H1 (cell line): ENCODE measurements around the gene TTLL7. TPM values are rescaled to one million over a fixed set of nuclear protein-coding genes. Genes with fewer than 3 reads are reported as not detected.

Experiments
- CTCF ChIA-PET: fragments of 300-600 bp; sonication (Branson Sonifier 250); formaldehyde crosslinking; loops from one replicate; lab custom pipeline; 2021; ENCODE audit not compliant: partially characterized antibody; lab: Charles Lee
- POLR2A ChIA-PET: fragments of 300-600 bp; sonication (Branson Sonifier 250); formaldehyde crosslinking; loops from one replicate; lab custom pipeline; 2021; ENCODE audit warnings: inconsistent platforms; ENCODE audit not compliant: partially characterized antibody; lab: Charles Lee
- DNase-seq, 2 experiments: peaks; one replicate each; pipeline versions ENCODE4 v3.0.0 to v3.0.0-alpha.2; 2010 to 2022; ENCODE audit warnings: low spot score in 2 of 2, low read depth in 1 of 2, mixed read lengths in 1 of 2
- FAIRE-seq: peaks from 2 replicates; lab custom pipeline; 2011; peaks lifted over from hg19 to GRCh38; lab: Jason Lieb, UNC
- H2AFZ ChIP-seq: 2 replicates; pipeline ENCODE4 v1.8.1; 2012; ENCODE audit warnings: low read length, inconsistent platforms
- H2AK5ac ChIP-seq: 2 replicates; pipeline ENCODE4 v1.6.1; 2013; ENCODE audit warnings: low read depth, low read length
- H2BK120ac ChIP-seq: replicated peaks from 2 replicates; pipeline ENCODE3; 2013; ENCODE audit warnings: low read depth, low read length, inconsistent platforms
- H2BK12ac ChIP-seq: 2 replicates; pipeline ENCODE4 v1.6.1; 2013; ENCODE audit warnings: low read depth, low read length
- H2BK15ac ChIP-seq: 2 replicates; pipeline ENCODE4 v1.6.1; 2013; ENCODE audit warnings: low read length
- H2BK20ac ChIP-seq: 2 replicates; pipeline ENCODE4 v1.6.1; 2013; ENCODE audit warnings: low read length
- H2BK5ac ChIP-seq: 2 replicates; pipeline ENCODE4 v1.6.1; 2013; ENCODE audit warnings: low read depth, low read length
- H3K14ac ChIP-seq: 2 replicates; pipeline ENCODE4 v1.6.1; 2013; ENCODE audit warnings: inconsistent platforms; ENCODE audit not compliant: insufficient read length
- H3K18ac ChIP-seq: 2 replicates; pipeline ENCODE4 v1.6.1; 2013; ENCODE audit warnings: low read length; ENCODE audit errors: extremely low read depth
- H3K23ac ChIP-seq: 2 replicates; pipeline ENCODE4 v1.6.1; 2013; ENCODE audit warnings: inconsistent platforms; ENCODE audit not compliant: insufficient read length
- H3K23me2 ChIP-seq: 2 replicates; pipeline ENCODE4 v1.6.1; 2013; ENCODE audit warnings: low read depth, low read length
- H3K27ac ChIP-seq: 2 replicates; pipeline ENCODE4 v1.6.1; 2011; ENCODE audit warnings: low read depth, low read length, inconsistent platforms
- H3K27me3 ChIP-seq, 4 experiments: replicated peaks in 1 of 4; 1 replicate in 1 of 4; 2 replicates in 3 of 4; pipeline versions ENCODE4 v1.6.1 to v1.8.1; 2011 to 2013; ENCODE audit warnings: low read length in 3 of 4, mild to moderate bottlenecking in 3 of 4, inconsistent platforms in 2 of 4, mixed read lengths in 2 of 4, moderate library complexity in 1 of 4; ENCODE audit not compliant: control insufficient read depth in 3 of 4, insufficient read depth in 3 of 4; ENCODE audit errors: extremely low read depth in 1 of 4
- H3K36me3 ChIP-seq, 4 experiments: 2 replicates each; pipeline versions ENCODE4 v1.6.1 to v1.8.1; 2011 to 2013; ENCODE audit warnings: mild to moderate bottlenecking in 4 of 4, low read length in 3 of 4, moderate library complexity in 2 of 4, control low read depth in 1 of 4, inconsistent platforms in 1 of 4; ENCODE audit not compliant: insufficient read depth in 4 of 4, control insufficient read depth in 2 of 4
- H3K4ac ChIP-seq: replicated peaks from 2 replicates; pipeline ENCODE3; 2013; ENCODE audit warnings: low read length, low read depth, mixed read lengths, inconsistent platforms; ENCODE audit not compliant: insufficient read length
- H3K4me1 ChIP-seq, 4 experiments: replicated peaks in 1 of 4; 1 replicate in 1 of 4; 2 replicates in 3 of 4; pipeline versions ENCODE4 v1.6.1 to v1.8.1; 2011 to 2013; ENCODE audit warnings: low read length in 3 of 4, inconsistent platforms in 2 of 4, mixed read lengths in 1 of 4; ENCODE audit not compliant: insufficient read depth in 4 of 4, control insufficient read depth in 3 of 4
- H3K4me2 ChIP-seq, 2 experiments: 2 replicates each; pipeline versions ENCODE4 v1.6.1 to v1.8.1; 2011 to 2013; ENCODE audit warnings: low read depth in 2 of 2, low read length in 2 of 2, control low read depth in 1 of 2, inconsistent platforms in 1 of 2, mild to moderate bottlenecking in 1 of 2; ENCODE audit not compliant: insufficient read depth in 1 of 2
- H3K4me3 ChIP-seq, 4 experiments: fragments of 200-600, 300-600 bp in 1 of 4; sonication (generic), shearing (Covaris generic), sonication (Bioruptor Twin) in 1 of 4; 2 replicates each; pipeline versions ENCODE4 v1.5.1 to v1.8.1; 2011 to 2016; ENCODE audit warnings: low read length in 4 of 4, low read depth in 3 of 4, control low read depth in 2 of 4, inconsistent platforms in 2 of 4, mild to moderate bottlenecking in 2 of 4, mixed read lengths in 1 of 4, moderate library complexity in 1 of 4; ENCODE audit not compliant: insufficient read depth in 2 of 4; ENCODE audit errors: extremely low read depth in 1 of 4
- H3K56ac ChIP-seq: replicated peaks from 2 replicates; pipeline ENCODE3; 2013; ENCODE audit warnings: low read depth, mild to moderate bottlenecking, mixed read lengths, low read length, inconsistent platforms; ENCODE audit not compliant: insufficient read length
- H3K79me1 ChIP-seq: 2 replicates; pipeline ENCODE4 v1.6.1; 2013; ENCODE audit warnings: low read depth, low read length, control low read depth
- H3K79me2 ChIP-seq, 2 experiments: 2 replicates each; pipeline versions ENCODE4 v1.6.1 to v1.8.1; 2012 to 2013; ENCODE audit warnings: low read length in 2 of 2, mild to moderate bottlenecking in 2 of 2, inconsistent platforms in 1 of 2; ENCODE audit not compliant: insufficient read depth in 2 of 2, control insufficient read depth in 1 of 2
- H3K9ac ChIP-seq, 4 experiments: replicated peaks in 1 of 4; 1 replicate in 1 of 4; 2 replicates in 3 of 4; pipeline versions ENCODE4 v1.6.1 to v1.8.1; 2011 to 2013; ENCODE audit warnings: low read depth in 3 of 4, low read length in 3 of 4, control low read depth in 2 of 4, mild to moderate bottlenecking in 2 of 4, moderate library complexity in 2 of 4, inconsistent platforms in 1 of 4; ENCODE audit errors: extremely low read depth in 1 of 4
- H3K9me3 ChIP-seq, 2 experiments: 2 replicates each; pipeline versions ENCODE4 v1.6.1 to v1.8.1; 2012 to 2013; ENCODE audit warnings: mild to moderate bottlenecking in 2 of 2, moderate library complexity in 2 of 2, control low read depth in 1 of 2, inconsistent platforms in 1 of 2, low read depth in 1 of 2, low read length in 1 of 2, mixed read lengths in 1 of 2; ENCODE audit not compliant: insufficient read depth in 2 of 2
- H4K20me1 ChIP-seq, 2 experiments: replicated peaks in 1 of 2; 2 replicates each; pipeline versions ENCODE3 to v1.8.1; 2011 to 2013; ENCODE audit warnings: inconsistent platforms in 2 of 2, low read length in 2 of 2, mild to moderate bottlenecking in 1 of 2; ENCODE audit not compliant: insufficient read depth in 2 of 2, control insufficient read depth in 1 of 2
- H4K5ac ChIP-seq: 2 replicates; pipeline ENCODE4 v1.6.1; 2013; ENCODE audit warnings: low read length, low read depth, mixed read lengths, inconsistent platforms; ENCODE audit not compliant: insufficient read length
- H4K8ac ChIP-seq: 2 replicates; pipeline ENCODE4 v1.8.0; 2013; ENCODE audit warnings: mild to moderate bottlenecking, moderate library complexity, low read length, inconsistent platforms; ENCODE audit not compliant: insufficient read depth; ENCODE audit errors: extremely low read depth
- H4K91ac ChIP-seq: replicated peaks from 2 replicates; pipeline ENCODE3; 2013; ENCODE audit warnings: low read length, mixed read lengths, inconsistent platforms; ENCODE audit not compliant: insufficient read length
- ASH2L ChIP-seq: fragments of 200-600, 300-600 bp; sonication (generic); IDR thresholded peaks from one replicate; pipeline ENCODE4 v1.7.1; 2017; ENCODE audit warnings: low read length
- ATF3 ChIP-seq: IDR thresholded peaks from 2 replicates; pipeline ENCODE4 v1.6.1; 2011; ENCODE audit warnings: low read depth, mild to moderate bottlenecking, low read length; ENCODE audit not compliant: insufficient read depth
- BACH1 ChIP-seq: IDR thresholded peaks from 2 replicates; pipeline ENCODE4 v1.6.1; 2012; ENCODE audit warnings: low read length, improper control_type of control experiment
- CHD1 ChIP-seq: IDR thresholded peaks from 2 replicates; pipeline ENCODE4 v1.6.1; 2012; ENCODE audit warnings: low read depth, low read length, improper control_type of control experiment
- EP300 ChIP-seq, 2 experiments: IDR thresholded peaks; 1 replicate in 1 of 2; 2 replicates in 1 of 2; pipeline ENCODE4 v1.6.1; 2011 to 2012; ENCODE audit warnings: low read depth in 2 of 2, low read length in 2 of 2, mild to moderate bottlenecking in 2 of 2, borderline replicate concordance in 1 of 2, inconsistent platforms in 1 of 2, moderate library complexity in 1 of 2
- FOSL1 ChIP-seq: IDR thresholded peaks from 2 replicates; pipeline ENCODE4 v1.6.1; 2011; ENCODE audit warnings: mild to moderate bottlenecking, low read depth, low read length, moderate library complexity; ENCODE audit not compliant: insufficient read depth
- GTF2F1 ChIP-seq: IDR thresholded peaks from 2 replicates; pipeline ENCODE4 v1.6.1; 2012; ENCODE audit warnings: low read depth, low read length, improper control_type of control experiment, borderline replicate concordance
- JUN ChIP-seq: IDR thresholded peaks from 2 replicates; pipeline ENCODE4 v1.6.1; 2011; ENCODE audit warnings: low read depth, mild to moderate bottlenecking, improper control_type of control experiment, low read length
- KDM5A ChIP-seq: fragments of 200-600 bp; IDR thresholded peaks from 2 replicates; pipeline ENCODE4 v1.7.1; 2012; ENCODE audit warnings: mild to moderate bottlenecking, low read length, inconsistent platforms, mixed read lengths
- MAX ChIP-seq: IDR thresholded peaks from 2 replicates; pipeline ENCODE4 v1.6.1; 2012; ENCODE audit warnings: inconsistent platforms
- POLR2A ChIP-seq, 2 experiments: IDR thresholded peaks; 1 replicate in 1 of 2; 2 replicates in 1 of 2; pipeline ENCODE4 v1.6.1; 2011; ENCODE audit warnings: low read depth in 2 of 2, low read length in 2 of 2, mild to moderate bottlenecking in 2 of 2; ENCODE audit errors: control extremely low read depth in 1 of 2
- SIX5 ChIP-seq: IDR thresholded peaks from 2 replicates; pipeline ENCODE4 v1.6.1; 2011; ENCODE audit warnings: mild to moderate bottlenecking, low read depth, low read length
- SP2 ChIP-seq: IDR thresholded peaks from 2 replicates; pipeline ENCODE4 v1.6.1; 2012; ENCODE audit warnings: mild to moderate bottlenecking, low read length, inconsistent platforms
- TEAD4 ChIP-seq: IDR thresholded peaks from 2 replicates; pipeline ENCODE4 v1.6.1; 2012; ENCODE audit warnings: low read depth, low read length, inconsistent platforms, mixed read lengths
- YY1 ChIP-seq: IDR thresholded peaks from 2 replicates; pipeline ENCODE4 v1.6.1; 2011; ENCODE audit warnings: low read depth, mild to moderate bottlenecking, low read length
- ZNF274 ChIP-seq: IDR thresholded peaks from 2 replicates; pipeline ENCODE4 v1.7.0; 2012; ENCODE audit warnings: low read length, borderline replicate concordance; ENCODE audit errors: extremely low read depth
- WGBS, 2 experiments: shearing (Covaris generic) in 1 of 2; methylation state at CpG; one replicate each; pipeline versions ENCODE4 v1.1.6 to v1.1.7; 2013 to 2015; ENCODE audit warnings: low lambda C conversion rate in 2 of 2, mixed read lengths in 2 of 2, inconsistent platforms in 1 of 2, low coverage in 1 of 2, missing lambda C conversion rate in 1 of 2; ENCODE audit not compliant: insufficient replicate concordance in 2 of 2, insufficient coverage in 1 of 2, insufficient read length in 1 of 2; ENCODE audit errors: extremely low coverage in 1 of 2, missing lambda C conversion rate in 1 of 2; 5-methylcytosine and 5-hydroxymethylcytosine counted together
- polyA plus RNA-seq, 7 experiments: library from polyadenylated mRNA; depleted of rRNA in 3 of 7; stranded (reverse) in 5 of 7; unstranded in 2 of 7; fragments of >200 nt in 5 of 7; fragments of 200-250 nt in 2 of 7; gene quantifications; 1 replicate in 5 of 7; 2 replicates in 1 of 7; 4 replicates in 1 of 7; pipeline versions ENCODE4 v1.2.1 to v1.2.3, GENCODE V29; 2011 to 2013; ENCODE audit warnings: missing spikeins in 2 of 7, mixed read lengths in 2 of 7
- total RNA-seq: library from RNA; stranded (reverse); fragmentation: NEBNext Ultra II Directional; extraction: Animal tissue kit (Norgen Biotek cat#: 25700); gene quantifications from 2 replicates; pipeline ENCODE4 v1.2.1, GENCODE V29; 2021

Gene TTLL7
- total and polyA plus RNA-seq, 2 of the 8 experiments (the other 6 are each of a cell fraction or from before 2014, with no cell fraction given), result 1.9 to 7.9 TPM

- H2AFZ ChIP-seq, result no peak overlapping the region
- ChIA-PET POLR2A (no interaction called here), CTCF (interaction anchor here (0.9 to 2.0 kb wide), 5 partner anchors 23 to 825 kb away, joined by 3 to 10 read pairs (median 4); no protein-coding TSS in a partner anchor)
- no peak overlapping the region for H3K4me2 ChIP-seq
- H3K14ac ChIP-seq, result no peak overlapping the region
- H3K56ac ChIP-seq, result no peak overlapping the region
- H2BK5ac ChIP-seq, result no peak overlapping the region
- H3K18ac ChIP-seq, result no peak overlapping the region
- H2BK12ac ChIP-seq, result no peak overlapping the region
- H3K4me1 ChIP-seq, result no peaks in the 10 kb centered on the region
- H3K79me2 ChIP-seq, result no peaks in the 10 kb centered on the region
- no peaks in the 10 kb centered on the region for H3K27me3 ChIP-seq
- FAIRE-seq, result no peak
- no peak overlapping the region for H3K23ac ChIP-seq
- DNase-seq, result no peak
- H3K36me3 ChIP-seq, result no peaks in the 10 kb centered on the region
- no peak overlapping the region for H3K9ac ChIP-seq
- TF ChIP-seq TEAD4 (no peak), YY1 (no peak), GTF2F1 (no peak), CHD1 (no peak), ATF3 (no peak), FOSL1 (no peak), ASH2L (no peak), KDM5A (no peak), MAX (no peak), BACH1 (no peak), JUN (no peak), POLR2A (IDR thresholded peaks at IDR 0.05; ENCODE audit: control extremely low read depth in 1 of 2, low read depth in 2 of 2, low read length in 2 of 2) (no peak), EP300 (IDR thresholded peaks at IDR 0.05; ENCODE audit: borderline replicate concordance in 1 of 2, low read depth in 2 of 2, low read length in 2 of 2) (no peak), SP2 (no peak), ZNF274 (no peak), SIX5 (no peak)
- no peak overlapping the region for H4K5ac ChIP-seq
- no peaks in the 10 kb centered on the region for H4K20me1 ChIP-seq
- H2BK120ac ChIP-seq, result no peak overlapping the region
- 95% methylated on average over 1 of the region's 1 CpG; no CpG with 5 or more reads in 1 of the 2 experiments for whole genome bisulfite sequencing, 2 experiments
- H3K23me2 ChIP-seq, result no peaks in the 10 kb centered on the region
- H3K4ac ChIP-seq, result no peak overlapping the region
- no peak overlapping the region for H3K4me3 ChIP-seq
- no peaks in the 10 kb centered on the region for H3K9me3 ChIP-seq
- no peak overlapping the region for H3K27ac ChIP-seq
- H4K91ac ChIP-seq, result no peak overlapping the region
- H2BK20ac ChIP-seq, result no peak overlapping the region
- H3K79me1 ChIP-seq, result no peaks in the 10 kb centered on the region
- no peak overlapping the region for H4K8ac ChIP-seq
- H2BK15ac ChIP-seq, result no peak overlapping the region
- H2AK5ac ChIP-seq, result no peak overlapping the region
Measured at GRCh38 chr1:83929184-83929583, 69.7 kb downstream of the TTLL7 start.
